22Rv1 (cell line): ENCODE measurements around the gene NUP153.

ENCODE experiments used
- CTCF ChIP-seq: fragments of 450-650 bp; IDR thresholded peaks from 2 replicates; pipeline ENCODE4 v1.5.1; 2017; ENCODE audit warnings: mild to moderate bottlenecking
- ZFX ChIP-seq: fragments of 450-650 bp; IDR thresholded peaks from 2 replicates; pipeline ENCODE4 v1.6.1; 2017; ENCODE audit warnings: antibody characterized with exemption, borderline replicate concordance

- TF ChIP-seq CTCF (no peak), ZFX (no peak)
Measured at GRCh38 chr6:17687136-17687535, 19.6 kb downstream of the NUP153 start.
